CD4-positive, alpha-beta T cell (primary cell): ENCODE measurements around the gene BOLA3. TPM values are rescaled to one million over a fixed set of nuclear protein-coding genes. Genes with fewer than 3 reads are reported as not detected.

ENCODE experiments used
- ATAC-seq: fragments of 200-7000 bp; cut with Tn5 transposase; one replicate; pipeline ENCODE4 v1.10.0; 2022; ENCODE audit warnings: mild to moderate bottlenecking; ENCODE audit not compliant: poor library complexity
- CTCF ChIA-PET: fragments of 350-600 bp; sonication (Branson Sonifier 250); formaldehyde crosslinking; loops from one replicate; lab custom pipeline; 2021; ENCODE audit warnings: antibody characterized with exemption, inconsistent platforms; lab: Charles Lee
- POLR2A ChIA-PET: fragments of 350-600 bp; sonication (Branson Sonifier 250); formaldehyde crosslinking; loops from one replicate; lab custom pipeline; 2021; ENCODE audit warnings: antibody characterized with exemption, inconsistent platforms; lab: Charles Lee
- DNase-seq, 14 experiments: peaks; one replicate each; pipeline ENCODE4 v3.0.0-alpha.2; 2013 to 2020; ENCODE audit warnings: mixed read lengths in 2 of 14
- H3K27ac ChIP-seq, 2 donors: one replicate each; pipeline versions ENCODE4 v1.5.1 to v1.7.0; 2013; ENCODE audit warnings: low read length in 2 of 2, low read depth in 1 of 2, mild to moderate bottlenecking in 1 of 2
- H3K27me3 ChIP-seq, 2 experiments: 1 replicate in 1 of 2; 2 replicates in 1 of 2; pipeline versions ENCODE4 v1.6.1 to v1.7.0; 2013; ENCODE audit warnings: low read length in 2 of 2, control low read depth in 1 of 2, mild to moderate bottlenecking in 1 of 2, moderate library complexity in 1 of 2; ENCODE audit not compliant: insufficient read depth in 2 of 2, control insufficient read depth in 1 of 2
- H3K36me3 ChIP-seq: one replicate; pipeline ENCODE4 v1.6.1; 2013; ENCODE audit warnings: low read length, control low read depth; ENCODE audit not compliant: insufficient read depth
- H3K4me1 ChIP-seq: one replicate; pipeline ENCODE4 v1.6.1; 2013; ENCODE audit warnings: low read length, control low read depth; ENCODE audit not compliant: insufficient read depth
- H3K4me3 ChIP-seq: one replicate; pipeline ENCODE4 v1.5.1; 2013; ENCODE audit warnings: mild to moderate bottlenecking, low read length, moderate library complexity
- H3K9me3 ChIP-seq, 2 experiments: 1 replicate in 1 of 2; 2 replicates in 1 of 2; pipeline versions ENCODE4 v1.6.1 to v1.7.0; 2013; ENCODE audit warnings: low read length in 2 of 2, mild to moderate bottlenecking in 2 of 2, control low read depth in 1 of 2, moderate library complexity in 1 of 2; ENCODE audit not compliant: control insufficient read depth in 1 of 2, insufficient read depth in 1 of 2
- H3K27ac Mint-ChIP-seq: one replicate; pipeline ENCODE4 v1.8.0; 2020; ENCODE audit warnings: mixed read lengths
- H3K27me3 Mint-ChIP-seq: one replicate; pipeline ENCODE4 v1.8.0; 2021; ENCODE audit warnings: mixed read lengths
- H3K36me3 Mint-ChIP-seq: one replicate; pipeline ENCODE4 v1.8.0; 2021; ENCODE audit warnings: low read depth, mixed read lengths
- H3K4me1 Mint-ChIP-seq: one replicate; pipeline ENCODE4 v1.8.0; 2021; ENCODE audit warnings: low read depth, mixed read lengths
- H3K4me3 Mint-ChIP-seq: one replicate; pipeline ENCODE4 v1.8.0; 2020; ENCODE audit warnings: mild to moderate bottlenecking, mixed read lengths
- H3K9me3 Mint-ChIP-seq: one replicate; pipeline ENCODE4 v1.8.0; 2020; ENCODE audit warnings: mixed read lengths
- CTCF ChIP-seq: fragments of 200-600 bp; IDR thresholded peaks from one replicate; pipeline ENCODE4 v1.8.0; 2022; ENCODE audit warnings: antibody characterized with exemption, mild to moderate bottlenecking
- intact Hi-C, 2 experiments: fragments of 100-400 bp; cut with DNase I in 1 of 2; cut with micrococcal nuclease in 1 of 2; formaldehyde crosslinking; loops; one replicate each; pipeline versions ENCODE4 v1.15.1 to v1.9.0; 2023 to 2025; cut with DNase I, micrococcal nuclease
- total RNA-seq, 174 experiments: library from RNA in 2 of 174; stranded (reverse) in 2 of 174; gene quantifications; one replicate each; pipeline ENCODE4 v1.2.3 and lab custom pipeline; 2021 to 2026

BOLA3 gene
- total RNA-seq, 2 experiments from 2014 or later = 11.4 to 12.9 TPM

- Mint-ChIP-seq H3K27ac (no peak overlapping the region), H3K4me1 (peaks cover 4% of the 10 kb centered on the region), H3K27me3 (no peaks in the 10 kb centered on the region), H3K4me3 (peak overlapping the region; percentile 30), H3K9me3 (no peaks in the 10 kb centered on the region), H3K36me3 (no peaks in the 10 kb centered on the region)
- no peak for TF ChIP-seq CTCF
- Histone ChIP-seq H3K36me3 (no peaks in the 10 kb centered on the region), H3K4me1 (peaks cover 8% of the 10 kb centered on the region), H3K27me3 (no peaks in the 10 kb centered on the region), H3K9me3 (peaks cover 0 to 4% of the 10 kb centered on the region in 2 experiments), H3K4me3 (no peak overlapping the region), H3K27ac (no peak overlapping the region)
- DNase-seq = peak in 5 of 14 experiments; percentile 6 to 87 (median 53)
- CTCF ChIA-PET = interaction anchor here (0.7 kb wide), 1 partner anchor 29 kb away, joined by 5 read pairs; no protein-coding TSS in a partner anchor
- peak; percentile 88 for ATAC-seq
- intact Hi-C loops = no loop called here
- POLR2A ChIA-PET = no interaction called here
Observed at GRCh38 chr2:74186038-74186437, 38.3 kb upstream of the BOLA3 start.

GRCh38 chr2:74183878-74184277 lies 36.2 kb upstream of the BOLA3 start:
- Histone ChIP-seq H3K36me3 (no peaks in the 10 kb centered on the region), H3K4me1 (peaks cover 13% of the 10 kb centered on the region), H3K9me3 (peaks cover 0 to 4% of the 10 kb centered on the region in 2 experiments), H3K27me3 (no peaks in the 10 kb centered on the region), H3K27ac (no peak overlapping the region), H3K4me3 (no peak overlapping the region)
- ChIA-PET POLR2A (interaction anchor here (1.6 kb wide), 1 partner anchor 15 kb away, joined by 5 read pairs; no protein-coding TSS in a partner anchor), CTCF (no interaction called here)
- Mint-ChIP-seq H3K4me1 (peaks cover 9% of the 10 kb centered on the region), H3K4me3 (no peak overlapping the region), H3K27me3 (no peaks in the 10 kb centered on the region), H3K9me3 (no peaks in the 10 kb centered on the region), H3K36me3 (no peaks in the 10 kb centered on the region), H3K27ac (no peak overlapping the region)
- ATAC-seq (no peak), DNase-seq (no peak)
- no peak for TF ChIP-seq CTCF
- intact Hi-C loops = no loop called here

DNA sequence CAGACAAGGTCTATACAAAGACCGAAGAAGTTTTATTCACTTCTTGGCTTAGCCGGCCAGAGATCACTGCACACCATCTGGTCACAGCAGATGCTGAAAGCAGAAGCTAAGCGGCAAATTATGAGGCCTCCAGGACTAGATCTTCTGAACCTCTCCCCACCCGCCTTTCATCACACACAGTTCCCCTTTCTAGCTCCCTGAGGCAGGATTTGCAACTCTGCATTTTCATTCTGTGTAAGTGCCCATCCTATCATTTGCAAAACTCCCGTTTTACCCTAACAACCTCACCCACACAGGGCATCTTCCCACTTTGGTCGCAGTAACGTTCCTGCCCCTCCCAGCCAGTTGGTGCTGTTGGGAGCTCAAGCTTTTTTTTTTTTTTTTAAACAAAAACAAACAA lies 34.0 kb upstream of the BOLA3 start:
- H3K9me3 Mint-ChIP-seq = no peaks in the 10 kb centered on the region
- Histone ChIP-seq H3K27ac (no peak overlapping the region), H3K9me3 (peaks cover 0 to 4% of the 10 kb centered on the region in 2 experiments), H3K4me3 (no peak overlapping the region), H3K27me3 (no peaks in the 10 kb centered on the region), H3K36me3 (no peaks in the 10 kb centered on the region), H3K4me1 (peaks cover 19% of the 10 kb centered on the region)
- H3K36me3 Mint-ChIP-seq = peaks cover 14% of the 10 kb centered on the region
- peak overlapping the region; percentile 23 for H3K4me3 Mint-ChIP-seq
- H3K27ac Mint-ChIP-seq = no peak overlapping the region
- ATAC-seq (no peak), DNase-seq (peak in 3 of 14 experiments; percentile 38 to 64 (median 61))
- no peaks in the 10 kb centered on the region for H3K27me3 Mint-ChIP-seq
- ChIA-PET CTCF (no interaction called here), POLR2A (interaction anchor here (0.9 kb wide), 1 partner anchor 17 kb away, joined by 3 read pairs; the partner anchor contains the start of gene MTHFD2)
- intact Hi-C loops = no loop called here
- no peak for TF ChIP-seq CTCF
- H3K4me1 Mint-ChIP-seq = peaks cover 19% of the 10 kb centered on the region
